IMR-90 (cell line): ENCODE measurements around the gene PDK4. TPM values are rescaled to one million over a fixed set of nuclear protein-coding genes. Genes with fewer than 3 reads are reported as not detected.

ENCODE experiments used
- ATAC-seq: fragments of 200-7000 bp; cut with Tn5 transposase; 2 replicates; pipeline ENCODE4 v1.9.1; 2020; ENCODE audit warnings: low read depth, mild to moderate bottlenecking, moderate library complexity
- BruUV-seq: library from RNA; stranded (reverse); fragments of 400-500 nt; replicated peaks from 2 replicates; lab custom pipeline; 2021; lab: Mats Ljungman, UMichigan
- CTCF ChIA-PET: fragments of 300-600 bp; formaldehyde crosslinking; extraction: SDS; loops from one replicate; lab custom pipeline; 2021; ENCODE audit warnings: antibody characterized with exemption; lab: Yijun Ruan, JAX
- POLR2A ChIA-PET: fragments of 300-600 bp; sonication (Branson Sonifier 250); formaldehyde crosslinking; loops from one replicate; lab custom pipeline; 2022; ENCODE audit warnings: antibody characterized with exemption; ENCODE audit not compliant: unreplicated experiment; lab: Charles Lee
- DNase-seq: peaks from one replicate; pipeline ENCODE4 v3.0.0; 2013
- H2AFZ ChIP-seq: replicated peaks from 2 replicates; pipeline ENCODE3; 2013; ENCODE audit warnings: low read length, mild to moderate bottlenecking; ENCODE audit not compliant: poor library complexity
- H2AK5ac ChIP-seq: 2 replicates; pipeline ENCODE4 v1.6.1; 2013; ENCODE audit warnings: low read depth, low read length, inconsistent platforms
- H2AK9ac ChIP-seq: replicated peaks from 2 replicates; pipeline ENCODE3; 2013; ENCODE audit warnings: mild to moderate bottlenecking, low read depth, low read length, moderate library complexity; ENCODE audit not compliant: poor library complexity
- H2BK120ac ChIP-seq: 2 replicates; pipeline ENCODE4 v1.6.1; 2013; ENCODE audit warnings: low read depth, low read length, inconsistent platforms
- H2BK15ac ChIP-seq: 3 replicates; pipeline ENCODE4 v1.6.1; 2013; ENCODE audit warnings: low read depth, low read length, inconsistent platforms
- H2BK20ac ChIP-seq: 2 replicates; pipeline ENCODE4 v1.6.1; 2013; ENCODE audit warnings: low read depth, mild to moderate bottlenecking, inconsistent platforms, low read length, moderate library complexity
- H2BK5ac ChIP-seq: 2 replicates; pipeline ENCODE4 v1.6.1; 2013; ENCODE audit warnings: mild to moderate bottlenecking, low read depth, low read length, inconsistent platforms; ENCODE audit not compliant: poor library complexity, severe bottlenecking
- H3K14ac ChIP-seq: replicated peaks from 2 replicates; pipeline ENCODE4 v1.6.1; 2013; ENCODE audit warnings: low read depth, low read length, inconsistent platforms
- H3K18ac ChIP-seq: 2 replicates; pipeline ENCODE4 v1.6.1; 2013; ENCODE audit warnings: low read depth, low read length, control low read depth
- H3K23ac ChIP-seq: 2 replicates; pipeline ENCODE4 v1.6.1; 2013; ENCODE audit warnings: low read depth, low read length, inconsistent platforms
- H3K27ac ChIP-seq: 2 replicates; pipeline ENCODE4 v1.5.1; 2013; ENCODE audit warnings: mild to moderate bottlenecking, control low read depth, low read length; ENCODE audit not compliant: insufficient read depth
- H3K27me3 ChIP-seq: 2 replicates; pipeline ENCODE4 v1.6.1; 2013; ENCODE audit warnings: low read length; ENCODE audit not compliant: control insufficient read depth, insufficient read depth
- H3K36me3 ChIP-seq: 2 replicates; pipeline ENCODE4 v1.6.1; 2013; ENCODE audit warnings: low read length, mixed read lengths; ENCODE audit not compliant: control insufficient read depth, insufficient read depth
- H3K4ac ChIP-seq: 2 replicates; pipeline ENCODE4 v1.6.1; 2013; ENCODE audit warnings: low read depth, low read length, inconsistent platforms
- H3K4me1 ChIP-seq: 2 replicates; pipeline ENCODE4 v1.6.1; 2013; ENCODE audit warnings: low read length, mixed read lengths; ENCODE audit not compliant: control insufficient read depth, insufficient read depth
- H3K4me2 ChIP-seq: 2 replicates; pipeline ENCODE4 v1.6.1; 2013; ENCODE audit warnings: low read depth, mild to moderate bottlenecking, control low read depth, low read length, moderate library complexity
- H3K4me3 ChIP-seq: 2 replicates; pipeline ENCODE4 v1.5.1; 2013; ENCODE audit warnings: low read depth, mild to moderate bottlenecking, control low read depth, low read length, moderate library complexity; ENCODE audit not compliant: insufficient read depth
- H3K56ac ChIP-seq: 2 replicates; pipeline ENCODE4 v1.6.1; 2013; ENCODE audit warnings: low read length, inconsistent platforms; ENCODE audit not compliant: insufficient read depth; ENCODE audit errors: extremely low read depth
- H3K79me1 ChIP-seq, 2 experiments: 2 replicates each; pipeline ENCODE4 v1.6.1; 2013; ENCODE audit warnings: low read length in 2 of 2, inconsistent platforms in 1 of 2, low read depth in 1 of 2
- H3K9ac ChIP-seq: 2 replicates; pipeline ENCODE4 v1.6.1; 2013; ENCODE audit warnings: low read depth, low read length, control low read depth
- H3K9me1 ChIP-seq: 2 replicates; pipeline ENCODE4 v1.6.1; 2013; ENCODE audit warnings: low read length, inconsistent platforms; ENCODE audit not compliant: insufficient read depth
- H3K9me3 ChIP-seq: 2 replicates; pipeline ENCODE4 v1.6.1; 2013; ENCODE audit warnings: low read length; ENCODE audit not compliant: control insufficient read depth, insufficient read depth
- H4K20me1 ChIP-seq: 2 replicates; pipeline ENCODE4 v1.6.1; 2013; ENCODE audit warnings: low read length, inconsistent platforms; ENCODE audit not compliant: insufficient read depth
- H4K5ac ChIP-seq: 2 replicates; pipeline ENCODE4 v1.6.1; 2013; ENCODE audit warnings: mild to moderate bottlenecking, low read depth, low read length, control low read depth
- H4K8ac ChIP-seq, 2 experiments: 2 replicates each; pipeline ENCODE4 v1.6.1; 2013; ENCODE audit warnings: low read depth in 2 of 2, low read length in 2 of 2, control low read depth in 1 of 2, inconsistent platforms in 1 of 2
- H4K91ac ChIP-seq: 2 replicates; pipeline ENCODE4 v1.6.1; 2013; ENCODE audit warnings: low read depth, low read length, inconsistent platforms; ENCODE audit not compliant: insufficient read depth
- BHLHE40 ChIP-seq: fragments of 150-350 bp; IDR thresholded peaks from 2 replicates; pipeline ENCODE4 v1.6.1; 2016; ENCODE audit warnings: mild to moderate bottlenecking, low read depth, low read length
- CEBPB ChIP-seq: IDR thresholded peaks from 2 replicates; pipeline ENCODE4 v1.6.1; 2012; ENCODE audit warnings: low read depth, low read length, improper control_type of control experiment
- CHD1 ChIP-seq: IDR thresholded peaks from 2 replicates; pipeline ENCODE4 v1.6.1; 2012; ENCODE audit warnings: low read depth, low read length, improper control_type of control experiment
- CTCF ChIP-seq: conservative IDR thresholded peaks from 2 replicates; pipeline ENCODE4 v1.5.1; 2012; ENCODE audit warnings: mild to moderate bottlenecking, low read depth, low read length, improper control_type of control experiment
- ELK1 ChIP-seq: fragments of 150-350 bp; IDR thresholded peaks from 2 replicates; pipeline ENCODE4 v1.6.1; 2016; ENCODE audit warnings: low read depth, mild to moderate bottlenecking, low read length, moderate library complexity, borderline replicate concordance
- FOS ChIP-seq: fragments of 150-350 bp; IDR thresholded peaks from 2 replicates; pipeline ENCODE4 v1.6.1; 2016; ENCODE audit warnings: low read depth, low read length
- MAFK ChIP-seq: IDR thresholded peaks from 2 replicates; pipeline ENCODE4 v1.6.1; 2012; ENCODE audit warnings: low read depth, low read length, improper control_type of control experiment
- MXI1 ChIP-seq: IDR thresholded peaks from 2 replicates; pipeline ENCODE4 v1.6.1; 2012; ENCODE audit warnings: low read depth, mild to moderate bottlenecking, low read length, moderate library complexity, borderline replicate concordance
- NFE2L2 ChIP-seq: fragments of 150-350 bp; IDR thresholded peaks from 2 replicates; pipeline ENCODE4 v1.6.1; 2016; ENCODE audit warnings: low read depth, mild to moderate bottlenecking, low read length
- POLR2A ChIP-seq: IDR thresholded peaks from 2 replicates; pipeline ENCODE4 v1.6.1; 2012; ENCODE audit warnings: mild to moderate bottlenecking, low read depth, low read length
- RAD21 ChIP-seq: IDR thresholded peaks from 2 replicates; pipeline ENCODE4 v1.6.1; 2012; ENCODE audit warnings: low read length, improper control_type of control experiment
- RCOR1 ChIP-seq: IDR thresholded peaks from 2 replicates; pipeline ENCODE4 v1.6.1; 2012; ENCODE audit warnings: mild to moderate bottlenecking, low read length, improper control_type of control experiment; ENCODE audit not compliant: insufficient replicate concordance
- RFX5 ChIP-seq: IDR thresholded peaks from 2 replicates; pipeline ENCODE4 v1.8.0; 2012; ENCODE audit warnings: low read depth, mild to moderate bottlenecking, low read length, moderate library complexity
- SMC3 ChIP-seq: fragments of 150-350 bp; IDR thresholded peaks from 2 replicates; pipeline ENCODE4 v1.6.1; 2016; ENCODE audit warnings: low read depth, mild to moderate bottlenecking, antibody characterized with exemption, low read length, moderate library complexity
- USF2 ChIP-seq: fragments of 150-350 bp; IDR thresholded peaks from 2 replicates; pipeline ENCODE4 v1.6.1; 2017; ENCODE audit warnings: mild to moderate bottlenecking, antibody characterized with exemption, low read length, low read depth
- WGBS, 2 experiments: methylation state at CpG; one replicate each; pipeline versions ENCODE4 v1.1.5 to v1.1.7; 2013; ENCODE audit warnings: missing lambda C conversion rate in 2 of 2; ENCODE audit not compliant: insufficient read length in 1 of 2; ENCODE audit errors: extremely low coverage in 2 of 2; 5-methylcytosine and 5-hydroxymethylcytosine counted together
- dilution Hi-C: fragments of 300-500 bp; cut with HindIII; formaldehyde crosslinking; loops from one replicate; pipeline ENCODE4 v1.14.3; 2018; ENCODE audit warnings: low sequenced_read_pairs; ENCODE audit not compliant: unreplicated experiment
- in situ Hi-C: fragments of 300-500 bp; cut with MboI; formaldehyde crosslinking; loops from 3 replicates; pipeline ENCODE4 v1.14.3; 2019; ENCODE audit warnings: low sequenced_read_pairs, inconsistent platforms, mixed read lengths
- intact Hi-C: fragments of 100-400 bp; cut with micrococcal nuclease; formaldehyde crosslinking; loops from 2 replicates; pipeline ENCODE4 v1.10.0; 2022
- polyA plus RNA-seq, 3 experiments: library from polyadenylated mRNA; depleted of rRNA; stranded (reverse); fragments of >200 nt; gene quantifications; 2 replicates each; pipeline ENCODE4 v1.2.3, GENCODE V29; 2012; ENCODE audit warnings: low replicate concordance in 1 of 3
- total RNA-seq: library from RNA; depleted of rRNA; stranded (reverse); fragments of >200 nt; gene quantifications from 2 replicates; pipeline ENCODE4 v1.2.3, GENCODE V29; 2012

Gene PDK4
- total and polyA plus RNA-seq, 2 of the 4 experiments (the other 2 are of a cell fraction), result under 0.01 to 0.03 TPM

- H3K36me3 ChIP-seq, result no peaks in the 10 kb centered on the region
- no peak overlapping the region for H2BK20ac ChIP-seq
- no peak overlapping the region for H3K9ac ChIP-seq
- peaks cover 2% of the 10 kb centered on the region; the same call in 1 of the 2 replicates for H3K9me1 ChIP-seq
- no peaks in the 10 kb centered on the region for H3K9me3 ChIP-seq
- H3K23ac ChIP-seq, result no peak overlapping the region
- H3K79me1 ChIP-seq, result no peaks in the 10 kb centered on the region
- H2AFZ ChIP-seq, result no peak overlapping the region
- BruUV-seq, result no TSS peak
- no peak for ATAC-seq
- H3K4me1 ChIP-seq, result peaks cover 8% of the 10 kb centered on the region
- no CpG with 5 or more reads among the region's 4 CpGs for whole genome bisulfite sequencing, 2 experiments
- peak overlapping the region; percentile 2 to 34; a peak in 1 of 4 replicates for H4K8ac ChIP-seq
- H4K5ac ChIP-seq, result no peak overlapping the region; the same call in 1 of the 2 replicates
- no peak overlapping the region for H2BK5ac ChIP-seq
- H2BK15ac ChIP-seq, result no peak overlapping the region
- H3K4ac ChIP-seq, result no peak overlapping the region
- 0 out of 2 replicates have a peak overlapping the region, but pooled peaks have one; percentile 58 for H3K14ac ChIP-seq
- H2AK5ac ChIP-seq, result peak overlapping the region; percentile 64; the same call in 1 of the 2 replicates
- no peak overlapping the region for H2BK120ac ChIP-seq
- H4K20me1 ChIP-seq, result no peaks in the 10 kb centered on the region
- in situ Hi-C loops (no loop called here), intact Hi-C loops (loop anchor here (2.0 to 5.0 kb wide), 3 partner anchors 15 to 73 kb away; no protein-coding TSS in a partner anchor), dilution Hi-C loops (no loop called here)
- ChIA-PET CTCF (interaction anchor here (1.0 to 1.7 kb wide), 2 partner anchors 64 to 81 kb away, joined by 3 read pairs; no protein-coding TSS in a partner anchor), POLR2A (no interaction called here)
- no peak overlapping the region for H3K27ac ChIP-seq
- H2AK9ac ChIP-seq, result no peak overlapping the region
- no peak overlapping the region for H3K56ac ChIP-seq
- no peak overlapping the region for H3K18ac ChIP-seq
- H3K4me3 ChIP-seq, result no peak overlapping the region
- no peaks in the 10 kb centered on the region for H3K27me3 ChIP-seq
- no peak overlapping the region; the same call in 1 of the 2 replicates for H3K4me2 ChIP-seq
- DNase-seq, result peak; percentile 29
- H4K91ac ChIP-seq, result no peak overlapping the region
- TF ChIP-seq ELK1 (no peak), SMC3 (no peak), RFX5 (no peak), RCOR1 (no peak), USF2 (no peak), MAFK (no peak), CTCF (no peak), CHD1 (no peak), RAD21 (no peak), POLR2A (no peak), CEBPB (no peak), BHLHE40 (no peak), NFE2L2 (no peak), MXI1 (no peak), FOS (no peak)
These were observed 13.1 kb upstream of the PDK4 start for GRCh38 chr7:95609277-95609971.
